ENCODE data around the gene STAB2.

DNA sequence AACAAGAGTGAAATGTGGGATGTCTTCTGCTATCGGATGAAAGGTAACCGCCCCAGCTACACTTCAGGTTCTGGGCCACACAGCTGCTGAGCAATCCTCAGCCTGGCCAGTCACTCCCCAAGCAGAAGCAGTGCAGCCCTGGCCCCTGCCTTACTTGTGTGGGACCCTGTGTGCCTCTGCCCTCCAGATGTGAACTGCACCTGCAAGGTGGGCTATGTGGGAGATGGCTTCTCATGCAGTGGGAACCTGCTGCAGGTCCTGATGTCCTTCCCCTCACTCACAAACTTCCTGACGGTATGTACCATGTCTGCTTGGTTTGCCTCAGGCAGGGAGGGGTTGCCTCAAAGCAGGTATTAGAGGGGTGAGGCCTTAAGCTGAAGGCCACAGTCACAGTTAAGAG is 168.4 kb downstream of the STAB2 start:
- no peak for TF ChIP-seq POLR2A (IDR thresholded peaks at IDR 0.05)
- TF ChIP-seq, protein P1, sequence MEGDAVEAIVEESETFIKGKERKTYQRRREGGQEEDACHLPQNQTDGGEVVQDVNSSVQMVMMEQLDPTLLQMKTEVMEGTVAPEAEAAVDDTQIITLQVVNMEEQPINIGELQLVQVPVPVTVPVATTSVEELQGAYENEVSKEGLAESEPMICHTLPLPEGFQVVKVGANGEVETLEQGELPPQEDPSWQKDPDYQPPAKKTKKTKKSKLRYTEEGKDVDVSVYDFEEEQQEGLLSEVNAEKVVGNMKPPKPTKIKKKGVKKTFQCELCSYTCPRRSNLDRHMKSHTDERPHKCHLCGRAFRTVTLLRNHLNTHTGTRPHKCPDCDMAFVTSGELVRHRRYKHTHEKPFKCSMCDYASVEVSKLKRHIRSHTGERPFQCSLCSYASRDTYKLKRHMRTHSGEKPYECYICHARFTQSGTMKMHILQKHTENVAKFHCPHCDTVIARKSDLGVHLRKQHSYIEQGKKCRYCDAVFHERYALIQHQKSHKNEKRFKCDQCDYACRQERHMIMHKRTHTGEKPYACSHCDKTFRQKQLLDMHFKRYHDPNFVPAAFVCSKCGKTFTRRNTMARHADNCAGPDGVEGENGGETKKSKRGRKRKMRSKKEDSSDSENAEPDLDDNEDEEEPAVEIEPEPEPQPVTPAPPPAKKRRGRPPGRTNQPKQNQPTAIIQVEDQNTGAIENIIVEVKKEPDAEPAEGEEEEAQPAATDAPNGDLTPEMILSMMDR (IDR thresholded peaks at IDR 0.05), result no peak
